Astrocyte of the spinal cord (primary cell): Measurements from ENCODE around the gene VASH1.

ENCODE experiments used
- DNase-seq: peaks from one replicate; pipeline ENCODE4 v3.0.0; 2011; ENCODE audit warnings: low read depth, low spot score
- H3K4me3 ChIP-seq: 2 replicates; pipeline ENCODE4 v1.5.1; 2011; ENCODE audit warnings: low read depth, mild to moderate bottlenecking, low read length, moderate library complexity
- in situ Hi-C: cut with HindIII; loops from 2 replicates; pipeline ENCODE4 v1.10.0; 2017; ENCODE audit warnings: low sequenced_read_pairs
- TF ChIP-seq, protein P1 (sequence below): IDR thresholded peaks from 2 replicates; pipeline ENCODE4 v1.5.1; 2012; ENCODE audit warnings: low read depth, mild to moderate bottlenecking, low read length, inconsistent platforms

The VASH1 gene

DNA sequence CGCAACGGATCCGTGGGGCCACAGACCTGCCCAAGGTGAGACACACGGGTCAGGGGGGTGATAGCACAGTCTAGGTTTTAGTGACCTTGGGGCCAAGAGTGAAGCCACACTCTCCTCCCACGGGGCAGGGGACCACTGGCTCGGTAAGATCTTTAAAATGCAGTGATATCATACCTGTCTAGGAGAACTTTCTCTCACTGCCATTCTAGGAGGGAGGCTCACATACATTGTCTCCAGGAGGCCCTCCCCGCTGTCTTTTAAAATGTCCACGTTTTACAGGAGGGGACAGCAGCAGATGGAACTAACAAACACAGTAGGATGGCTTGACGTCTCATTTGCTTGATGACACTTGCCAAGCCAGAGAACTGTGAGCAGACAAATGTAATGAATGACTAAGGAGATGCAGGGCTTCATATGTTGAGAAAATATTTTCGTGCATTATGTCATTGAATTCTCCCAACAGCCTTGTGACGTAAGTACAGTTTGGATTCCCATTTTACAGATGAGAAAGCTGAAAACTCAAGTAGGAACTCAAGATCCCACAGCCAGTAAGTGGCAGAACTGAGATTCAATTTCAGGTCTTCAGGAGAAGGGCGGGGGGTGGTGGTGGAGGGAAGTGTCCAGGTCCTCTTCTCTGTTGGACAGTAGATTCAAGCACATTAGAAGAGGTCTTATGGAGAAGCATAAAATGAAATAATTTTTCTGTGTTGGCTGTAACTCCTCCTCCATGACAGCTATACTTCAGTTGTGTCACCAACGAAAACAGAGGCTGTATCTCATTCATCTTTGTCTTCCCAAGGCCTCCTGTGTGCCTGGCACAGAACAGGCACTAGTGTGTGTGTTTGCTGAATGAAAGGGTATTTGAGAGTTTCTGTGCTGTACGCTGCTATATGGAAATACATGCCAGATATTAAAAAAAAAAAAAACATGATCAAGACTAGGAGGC, 2.1 kb downstream of the VASH1 start:
- H3K4me3 ChIP-seq: peak overlapping the region; percentile 62
- no peak for DNase-seq
- in situ Hi-C loops: no loop called here
- TF ChIP-seq, protein P1, sequence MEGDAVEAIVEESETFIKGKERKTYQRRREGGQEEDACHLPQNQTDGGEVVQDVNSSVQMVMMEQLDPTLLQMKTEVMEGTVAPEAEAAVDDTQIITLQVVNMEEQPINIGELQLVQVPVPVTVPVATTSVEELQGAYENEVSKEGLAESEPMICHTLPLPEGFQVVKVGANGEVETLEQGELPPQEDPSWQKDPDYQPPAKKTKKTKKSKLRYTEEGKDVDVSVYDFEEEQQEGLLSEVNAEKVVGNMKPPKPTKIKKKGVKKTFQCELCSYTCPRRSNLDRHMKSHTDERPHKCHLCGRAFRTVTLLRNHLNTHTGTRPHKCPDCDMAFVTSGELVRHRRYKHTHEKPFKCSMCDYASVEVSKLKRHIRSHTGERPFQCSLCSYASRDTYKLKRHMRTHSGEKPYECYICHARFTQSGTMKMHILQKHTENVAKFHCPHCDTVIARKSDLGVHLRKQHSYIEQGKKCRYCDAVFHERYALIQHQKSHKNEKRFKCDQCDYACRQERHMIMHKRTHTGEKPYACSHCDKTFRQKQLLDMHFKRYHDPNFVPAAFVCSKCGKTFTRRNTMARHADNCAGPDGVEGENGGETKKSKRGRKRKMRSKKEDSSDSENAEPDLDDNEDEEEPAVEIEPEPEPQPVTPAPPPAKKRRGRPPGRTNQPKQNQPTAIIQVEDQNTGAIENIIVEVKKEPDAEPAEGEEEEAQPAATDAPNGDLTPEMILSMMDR: no peak

GRCh38 chr14:76765461-76765931, 4.2 kb downstream of the VASH1 start:
- in situ Hi-C loops: no loop called here
- TF ChIP-seq, protein P1: no peak
- DNase-seq: no peak
- H3K4me3 ChIP-seq: no peak overlapping the region

GRCh38 chr14:76767681-76768656, 6.7 kb downstream of the VASH1 start:
- in situ Hi-C loops: no loop called here
- TF ChIP-seq, protein P1: no peak
- no peak overlapping the region for H3K4me3 ChIP-seq
- no peak for DNase-seq

DNA sequence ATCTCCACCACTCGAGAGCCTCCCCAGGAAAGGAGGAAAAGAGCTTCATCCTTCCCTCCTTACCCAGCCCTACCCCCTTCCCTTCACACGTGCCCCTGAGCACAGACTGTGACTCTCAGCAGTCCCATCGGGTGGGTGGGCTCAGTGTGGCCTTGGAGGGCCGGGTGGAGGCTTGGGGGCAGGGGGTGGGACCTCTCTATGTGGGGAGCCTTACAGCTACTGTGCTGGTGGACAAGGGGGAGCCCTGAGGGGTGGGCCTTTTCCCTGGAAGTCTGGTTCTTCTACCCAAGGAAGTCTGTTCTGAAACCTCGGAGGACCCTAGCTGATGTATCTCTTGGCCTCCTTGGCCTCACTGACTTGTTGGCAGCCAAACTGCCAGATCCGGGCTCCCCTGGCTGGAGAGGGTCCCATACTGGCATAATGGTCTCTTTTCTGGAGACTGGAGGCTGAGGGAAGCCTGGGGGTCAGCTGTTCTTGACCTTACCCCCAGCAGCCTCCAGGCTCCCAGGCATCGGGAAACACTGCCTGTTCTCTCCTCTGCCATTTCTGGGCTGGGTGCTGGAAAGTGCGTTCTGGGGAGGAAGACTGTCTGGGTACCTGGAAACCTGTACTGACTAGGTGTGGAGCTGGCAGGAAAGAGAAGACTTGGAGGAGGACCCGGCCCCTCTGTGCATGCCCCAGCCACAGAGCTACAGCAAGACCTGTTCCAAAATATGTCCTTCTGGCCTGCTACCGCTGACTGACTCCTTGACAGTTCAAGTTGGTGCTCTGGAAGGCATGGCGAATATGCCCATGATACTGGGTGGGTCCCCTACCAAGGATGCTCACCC, 7.6 kb downstream of the VASH1 start:
- in situ Hi-C loops: no loop called here
- DNase-seq: no peak
- TF ChIP-seq, protein P1: no peak
- H3K4me3 ChIP-seq: no peak overlapping the region

DNA sequence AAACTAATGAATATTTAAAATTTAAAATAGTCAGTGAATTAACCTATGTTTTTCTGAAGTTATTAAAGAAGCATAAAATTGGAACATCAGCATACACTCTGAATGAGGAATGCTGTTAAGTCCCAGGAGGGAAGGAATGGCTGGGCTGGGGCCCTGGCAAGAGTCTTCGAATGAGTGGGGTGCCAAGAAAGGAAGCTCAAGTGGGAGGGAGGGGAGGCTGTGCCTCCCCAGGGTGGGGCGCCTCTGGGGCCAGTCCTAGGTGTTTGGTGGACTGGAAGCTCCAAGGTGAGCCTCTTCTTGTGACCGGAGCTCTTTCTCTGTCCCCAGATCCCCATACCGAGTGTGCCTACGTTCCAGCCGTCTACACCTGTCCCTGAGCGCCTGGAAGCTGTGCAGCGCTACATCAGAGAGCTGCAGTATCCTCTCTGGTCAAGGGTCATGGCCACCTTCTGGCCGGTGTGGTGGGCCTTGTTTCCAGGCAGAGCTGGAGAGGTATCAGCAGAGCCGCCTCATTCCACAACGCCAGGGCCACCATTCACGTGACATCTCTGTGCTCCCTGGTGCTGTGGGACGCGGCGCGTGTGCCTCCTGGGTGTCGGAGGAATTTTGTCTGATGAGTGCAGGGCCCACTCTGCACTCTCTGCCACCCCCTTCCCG, 8.5 kb downstream of the VASH1 start:
- no peak for DNase-seq
- in situ Hi-C loops: no loop called here
- TF ChIP-seq, protein P1: no peak
- H3K4me3 ChIP-seq: no peak overlapping the region
